Stimulated activated CD4-positive, alpha-beta T cell treated with anti-CD3 and anti-CD28 coated beads, Interleukin-1b, Interleukin-23, amount 100 ng/mL, for 48 hours (primary cell): ENCODE results near the gene ZFAND3.

Source experiments
- DNase-seq: peaks from one replicate; pipeline ENCODE4 v3.0.0-alpha.2; 2020

Gene ZFAND3

DNA sequence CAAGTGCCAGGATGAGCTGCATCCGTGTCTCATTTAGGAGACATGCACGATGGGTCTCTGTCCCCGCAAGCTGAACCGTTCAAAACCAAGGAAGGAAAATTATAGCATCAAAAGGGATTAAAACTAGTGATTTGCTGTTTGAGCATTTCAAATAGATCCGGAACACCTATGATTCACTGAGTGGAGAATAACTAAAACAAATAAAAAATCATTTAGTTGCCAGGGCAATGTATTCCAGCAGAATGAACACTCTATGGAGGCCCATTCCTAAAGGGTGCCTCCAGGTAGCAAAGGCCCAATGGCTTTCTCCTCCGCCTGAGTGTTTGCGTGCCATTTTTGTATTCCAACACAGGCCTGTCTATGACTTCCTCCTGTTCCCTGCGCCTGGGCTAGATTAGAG lies 354.8 kb downstream of the ZFAND3 start:
- DNase-seq = no peak

DNA sequence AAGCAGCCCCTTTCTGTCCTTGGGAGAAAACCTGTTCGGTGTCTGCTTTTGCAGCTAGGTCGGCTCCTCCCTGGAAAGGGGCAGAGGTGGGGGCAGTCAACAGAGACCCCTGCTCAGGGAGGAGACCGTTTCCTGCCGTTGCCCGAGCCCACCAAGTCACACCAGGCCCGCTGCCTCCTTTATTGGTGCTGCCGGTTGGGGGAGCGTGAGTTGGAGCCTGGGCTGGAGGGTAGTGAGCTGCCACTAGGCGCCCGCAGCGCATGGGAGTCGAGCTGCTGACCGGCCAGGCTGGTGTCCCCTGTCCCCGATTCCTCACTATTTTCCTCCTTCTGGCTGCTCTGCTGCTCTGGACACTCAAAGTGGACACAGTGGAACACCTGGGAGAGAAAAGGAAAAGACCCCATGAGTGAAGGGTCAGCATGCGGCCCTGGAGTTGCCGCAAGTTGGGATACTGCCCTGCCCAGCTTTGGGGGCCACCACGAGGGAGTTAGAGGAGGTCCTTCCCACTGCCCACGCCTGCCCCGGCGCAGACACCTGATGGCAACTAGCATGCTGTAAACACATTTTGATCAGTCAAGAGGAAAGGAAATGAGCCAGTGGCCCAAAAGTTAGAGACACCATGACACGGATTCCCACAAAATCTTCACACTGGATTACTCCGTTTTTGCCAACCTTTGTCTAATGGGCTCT lies 355.4 kb downstream of the ZFAND3 start:
- DNase-seq = no peak

DNA sequence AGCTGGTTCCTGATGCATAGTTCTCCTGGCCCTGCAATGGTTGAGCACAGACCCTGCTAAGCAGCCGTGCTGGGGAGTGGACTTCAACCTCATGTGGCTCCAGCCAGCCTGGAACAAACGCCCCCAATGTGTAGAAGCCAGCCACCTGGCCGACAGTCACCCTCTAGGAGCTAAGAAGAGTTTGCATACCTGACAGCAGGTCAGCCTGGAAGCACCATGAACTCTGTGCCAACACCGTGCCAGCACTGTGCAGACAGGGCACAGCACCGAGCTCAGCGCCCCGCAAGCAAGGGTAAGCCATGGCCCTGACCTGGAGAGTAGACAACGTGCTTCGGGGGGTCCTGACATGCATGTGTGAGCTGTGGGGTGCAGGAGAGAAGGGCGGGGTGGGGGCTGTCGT lies 356.3 kb downstream of the ZFAND3 start:
- DNase-seq = no peak

DNA sequence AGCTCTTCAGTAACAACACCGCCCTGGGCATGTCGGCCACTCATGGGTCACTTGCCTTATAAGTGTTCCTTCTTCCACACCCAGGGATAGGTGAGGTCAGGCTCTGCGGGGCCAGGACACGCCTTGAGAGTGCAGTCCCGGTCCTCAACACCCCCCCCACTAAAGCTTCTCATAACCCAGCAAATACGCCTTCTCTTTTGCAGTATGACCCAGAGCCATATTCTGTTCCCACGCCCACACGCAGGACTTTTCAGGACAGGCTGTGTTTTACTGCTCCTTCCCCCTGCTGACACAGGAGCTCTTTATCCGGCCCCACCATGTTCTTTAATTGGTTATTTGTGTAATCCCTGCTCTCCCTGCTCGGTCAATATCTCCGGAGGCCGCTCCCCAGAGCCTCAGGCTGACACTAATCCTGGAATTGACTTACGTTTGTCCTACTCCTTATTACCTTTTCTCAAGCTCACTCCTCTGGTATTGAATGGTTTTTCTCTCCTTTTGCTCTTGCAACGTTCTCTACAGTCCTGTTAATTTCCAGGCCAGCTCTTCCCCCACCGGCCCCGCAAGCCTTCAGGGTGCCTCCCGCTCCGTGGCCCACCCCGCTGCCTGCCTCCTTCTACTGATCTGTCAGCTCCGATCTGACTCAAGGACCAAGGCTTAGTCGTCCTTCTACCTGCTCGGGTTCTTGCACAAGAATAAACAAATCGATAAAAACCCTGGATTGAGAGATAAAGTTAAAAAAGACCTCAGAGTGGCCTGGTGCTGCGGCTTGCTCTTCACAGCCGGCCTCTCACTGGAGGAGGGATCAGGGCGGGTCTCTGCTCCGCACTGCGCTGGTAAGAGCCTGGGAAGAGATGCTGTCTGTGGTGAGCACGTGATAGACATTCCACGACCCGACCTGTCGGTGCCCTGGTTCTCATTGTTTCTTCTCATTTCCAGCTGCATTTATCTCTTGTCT lies 357.5 kb downstream of the ZFAND3 start:
- no peak for DNase-seq

DNA sequence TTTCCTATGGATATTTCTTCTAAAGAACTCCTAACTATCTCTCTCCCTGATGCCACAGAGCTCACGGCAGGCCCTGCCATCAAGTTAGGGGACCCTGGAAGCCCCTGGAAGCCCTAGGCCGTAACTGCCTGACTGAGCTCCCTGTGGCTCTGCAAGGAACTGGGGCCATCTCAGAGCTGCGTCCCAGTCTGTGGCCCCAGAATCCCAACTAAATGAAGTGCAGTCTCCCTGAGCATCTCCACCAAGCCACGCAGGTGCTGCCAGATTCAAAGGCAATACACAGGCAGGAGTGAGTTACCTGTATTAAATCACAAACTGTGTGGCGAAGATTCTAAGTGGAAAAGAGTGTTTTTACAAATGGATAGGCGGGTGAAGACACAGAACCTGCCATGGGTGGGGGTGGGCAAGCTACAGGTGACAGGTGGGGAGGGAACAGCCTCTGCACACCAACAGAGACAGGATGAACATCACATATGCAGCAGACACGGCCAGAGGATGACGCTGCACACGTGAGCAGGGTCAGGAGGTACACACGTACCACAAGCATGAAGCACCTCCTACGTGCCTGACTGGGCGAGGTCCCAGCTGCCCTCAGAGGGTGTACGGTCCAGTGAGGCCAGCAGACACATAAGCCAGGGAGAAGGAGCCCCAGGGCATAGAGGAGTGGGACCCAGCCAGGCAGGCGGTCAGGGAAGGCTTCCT lies 358.5 kb downstream of the ZFAND3 start:
- DNase-seq = no peak

DNA sequence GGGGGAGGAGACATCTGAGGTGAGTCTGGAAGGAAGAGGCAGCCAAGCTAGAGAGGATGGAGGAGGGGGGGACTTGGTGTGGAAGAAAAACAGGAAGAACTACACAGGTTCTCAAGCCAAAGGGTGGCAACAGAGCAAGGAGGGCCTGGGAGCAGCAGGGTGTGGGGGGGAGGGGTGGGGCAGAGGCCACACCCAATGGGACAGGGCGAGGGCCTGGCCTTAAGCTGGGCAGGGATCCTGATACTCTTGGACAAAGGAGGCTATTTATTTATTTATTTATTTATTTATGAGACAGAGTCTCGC lies 359.0 kb downstream of the ZFAND3 start:
- DNase-seq = no peak

DNA sequence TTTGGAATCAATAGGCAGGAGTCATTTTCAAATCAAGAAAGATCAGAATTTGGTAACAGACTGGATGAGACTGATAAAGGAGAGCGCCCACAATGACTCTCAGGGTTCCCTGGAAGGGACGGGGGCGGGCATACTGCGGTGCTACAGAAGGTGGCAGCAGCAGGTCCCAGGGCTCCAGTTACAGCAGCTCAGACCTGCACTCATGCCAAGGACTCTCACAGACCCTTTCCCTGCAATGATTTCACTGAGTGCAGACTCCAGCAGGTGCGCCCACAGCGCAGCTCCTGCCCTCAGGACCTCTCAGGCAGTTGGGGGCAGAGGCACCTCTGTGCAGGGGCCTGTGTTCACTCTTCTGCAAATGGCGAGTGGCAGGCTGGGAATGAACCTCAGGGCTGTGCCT lies 359.8 kb downstream of the ZFAND3 start:
- DNase-seq = no peak

DNA sequence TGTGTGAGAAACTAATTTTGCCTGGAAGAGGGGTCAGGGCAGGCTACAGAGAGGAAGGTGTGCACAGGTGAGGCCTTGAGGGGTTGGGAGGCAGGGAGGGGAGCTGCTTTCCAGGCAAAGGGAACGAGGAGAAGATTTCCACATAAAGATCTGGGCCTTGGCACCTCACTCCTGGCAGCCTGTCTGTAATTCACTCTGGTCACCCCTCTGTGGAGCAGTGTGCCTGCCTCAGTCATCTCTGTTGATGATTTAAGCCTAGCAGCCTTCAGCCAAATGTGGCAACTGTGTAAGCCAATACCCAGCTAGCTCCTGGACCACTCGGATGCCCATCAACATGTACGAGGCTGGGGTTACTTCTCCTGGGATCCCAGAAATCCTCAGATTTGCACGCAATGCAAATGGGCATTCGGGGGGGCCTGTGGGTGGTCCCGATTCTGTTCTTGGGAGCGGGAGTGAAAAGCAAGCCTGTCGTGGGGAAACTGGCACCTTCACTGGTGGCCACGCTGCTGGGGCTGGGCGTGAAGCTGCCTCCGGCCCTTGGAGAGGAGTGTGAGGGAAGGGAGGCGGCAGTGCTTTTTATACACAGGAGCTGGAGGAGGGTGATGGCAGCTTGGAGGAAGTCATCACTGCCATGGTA lies 360.4 kb downstream of the ZFAND3 start:
- no peak for DNase-seq

DNA sequence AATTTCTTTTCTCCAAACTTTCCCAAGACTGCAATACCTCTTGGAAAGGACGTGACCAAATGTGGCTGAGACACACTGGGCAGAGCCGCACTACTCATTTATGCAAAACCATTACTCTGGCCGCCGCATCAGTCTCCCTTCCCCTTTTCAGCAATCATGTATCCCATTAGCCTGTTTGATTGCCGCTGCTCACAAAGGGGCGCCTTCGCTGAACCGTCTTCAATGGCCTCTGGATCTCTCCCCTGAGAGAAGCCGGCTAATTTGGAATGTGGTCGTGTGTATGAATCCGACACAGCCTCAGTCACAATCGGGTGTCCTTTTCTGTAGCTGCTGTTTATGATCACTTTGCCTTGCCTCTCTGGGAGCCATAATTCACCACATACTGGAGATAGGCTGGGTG lies 361.1 kb downstream of the ZFAND3 start:
- no peak for DNase-seq

DNA sequence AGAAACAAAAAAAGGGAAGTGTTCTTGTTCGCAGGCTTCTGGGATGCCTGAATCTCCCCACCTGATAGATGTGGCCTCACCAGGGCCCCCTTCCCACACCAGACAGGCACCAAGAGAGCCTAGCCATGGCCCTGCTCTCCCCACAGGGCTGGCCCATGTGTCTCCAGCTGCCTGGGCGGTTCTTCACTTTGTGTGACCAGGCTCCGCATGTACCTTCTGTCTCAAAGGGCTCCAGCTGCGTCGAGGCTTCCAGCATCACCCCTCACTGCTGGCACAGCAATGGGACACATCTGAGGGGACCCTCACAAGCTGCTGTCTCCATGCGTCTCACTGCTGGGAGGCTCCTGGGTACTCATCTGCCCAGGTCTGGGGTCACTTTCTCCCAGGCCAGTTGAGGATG lies 362.9 kb downstream of the ZFAND3 start:
- no peak for DNase-seq

DNA sequence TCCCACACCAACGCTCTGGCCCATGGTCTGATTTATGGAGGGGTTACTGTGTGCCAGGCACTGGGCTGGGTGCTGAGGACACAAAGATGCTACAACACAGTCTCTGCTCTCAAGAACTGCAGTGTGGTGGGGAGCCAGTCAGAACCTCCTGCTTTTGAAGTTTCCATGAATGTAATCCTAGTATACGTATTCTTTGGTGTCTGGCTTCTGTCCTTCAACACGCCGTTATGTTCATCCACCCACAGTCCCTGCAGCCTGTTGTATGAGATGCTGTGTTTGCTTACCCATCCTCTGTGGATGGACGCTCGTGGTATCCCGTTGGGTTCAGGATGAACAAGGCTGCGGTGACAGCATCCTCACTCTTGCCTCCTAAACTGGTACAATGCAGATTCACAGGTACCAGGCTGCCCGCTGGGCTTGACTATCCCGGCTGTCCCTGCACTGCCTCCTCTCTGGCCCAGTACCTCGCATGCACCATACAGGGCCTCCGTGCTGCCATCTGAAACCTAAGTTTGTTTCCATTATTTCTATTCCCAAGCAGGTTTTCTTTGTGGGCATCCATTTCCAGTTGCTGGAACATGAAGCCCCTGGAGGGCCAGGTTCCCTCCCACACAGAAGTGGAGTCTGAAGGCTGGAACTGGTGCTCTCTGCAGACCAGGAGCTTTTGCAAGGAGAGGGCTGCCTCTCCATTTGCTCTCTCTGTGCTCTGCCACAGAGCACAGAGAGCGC lies 364.5 kb downstream of the ZFAND3 start:
- DNase-seq = no peak

DNA sequence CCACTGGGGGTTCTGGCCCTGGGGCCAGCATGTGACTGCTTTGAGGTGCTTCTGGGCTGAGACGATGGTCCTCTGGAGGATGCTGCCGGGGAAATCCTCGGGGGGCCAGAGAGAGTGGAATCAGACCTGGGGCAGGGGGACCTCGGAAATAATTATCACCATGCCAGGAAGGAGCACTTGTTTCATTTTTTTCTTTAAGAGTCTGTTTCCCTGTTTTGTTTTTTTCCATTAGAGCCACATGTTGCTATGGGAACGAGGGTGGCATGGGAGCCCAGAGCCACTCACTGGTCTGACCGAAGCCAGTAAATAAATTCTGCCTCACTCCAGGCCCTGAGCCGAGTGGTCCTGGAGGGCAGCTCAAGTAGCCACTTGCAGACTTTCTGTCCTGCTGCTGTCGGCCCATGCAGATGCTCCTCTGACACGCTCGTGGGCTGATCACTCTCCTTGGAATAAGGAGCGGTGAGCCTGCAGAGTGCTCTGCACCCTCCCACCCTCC lies 365.1 kb downstream of the ZFAND3 start:
- no peak for DNase-seq

DNA sequence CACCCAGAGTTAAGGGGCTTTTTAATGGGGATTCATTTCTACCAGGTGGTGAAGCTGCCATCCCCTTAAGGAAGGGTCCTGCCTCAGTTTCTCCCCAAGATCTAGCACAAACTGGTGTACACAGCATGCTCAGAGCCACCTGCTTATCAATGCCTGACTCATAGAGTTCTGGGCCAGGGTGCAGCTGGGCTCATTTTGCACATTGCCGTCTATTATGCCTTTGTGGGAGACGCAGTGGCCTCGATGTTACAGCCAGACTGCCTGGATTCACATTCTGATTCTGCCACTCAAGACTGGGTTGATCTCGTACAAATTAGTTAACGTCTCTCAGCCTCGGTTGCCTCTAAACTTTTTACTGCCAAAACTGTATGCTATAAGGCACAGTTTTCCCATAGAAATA lies 365.7 kb downstream of the ZFAND3 start:
- no peak for DNase-seq

DNA sequence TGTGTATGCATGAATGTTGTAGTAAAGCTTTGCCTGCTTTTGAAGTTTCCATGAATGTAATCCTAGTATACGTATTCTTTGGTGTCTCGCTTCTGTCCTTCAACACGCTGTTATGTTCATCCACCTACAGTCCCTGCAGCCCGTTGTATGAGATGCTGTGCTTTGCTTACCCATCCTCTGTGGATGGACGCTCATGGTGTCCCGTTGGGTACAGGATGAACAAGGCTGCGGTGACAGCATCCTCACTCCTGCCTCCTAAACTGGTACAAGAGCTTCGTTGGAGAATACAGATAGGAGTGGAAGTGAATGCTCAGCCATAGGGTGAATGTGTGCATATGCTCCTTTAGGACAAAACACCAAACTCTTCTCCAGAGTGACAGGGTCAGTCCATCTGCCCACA lies 366.2 kb downstream of the ZFAND3 start:
- no peak for DNase-seq

DNA sequence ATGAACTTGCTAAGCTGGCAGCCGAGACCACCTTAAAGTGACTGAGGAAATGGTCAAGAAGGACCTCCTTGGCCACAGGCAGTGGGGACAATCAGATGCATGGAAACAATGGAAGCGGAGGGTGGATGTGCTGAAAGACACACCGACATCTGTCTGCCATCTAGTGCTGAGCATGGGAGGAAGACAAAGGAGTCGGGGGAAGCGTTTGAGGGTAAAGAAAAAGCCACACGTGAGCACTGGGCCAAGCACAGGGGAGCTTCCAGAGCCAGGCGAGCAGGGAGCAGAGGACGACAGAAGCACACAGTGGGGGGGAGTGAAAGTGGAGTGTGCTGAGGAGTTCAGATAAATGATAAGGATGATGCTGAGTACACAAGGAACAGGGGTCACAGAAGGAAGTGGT lies 367.8 kb downstream of the ZFAND3 start:
- DNase-seq = no peak

DNA sequence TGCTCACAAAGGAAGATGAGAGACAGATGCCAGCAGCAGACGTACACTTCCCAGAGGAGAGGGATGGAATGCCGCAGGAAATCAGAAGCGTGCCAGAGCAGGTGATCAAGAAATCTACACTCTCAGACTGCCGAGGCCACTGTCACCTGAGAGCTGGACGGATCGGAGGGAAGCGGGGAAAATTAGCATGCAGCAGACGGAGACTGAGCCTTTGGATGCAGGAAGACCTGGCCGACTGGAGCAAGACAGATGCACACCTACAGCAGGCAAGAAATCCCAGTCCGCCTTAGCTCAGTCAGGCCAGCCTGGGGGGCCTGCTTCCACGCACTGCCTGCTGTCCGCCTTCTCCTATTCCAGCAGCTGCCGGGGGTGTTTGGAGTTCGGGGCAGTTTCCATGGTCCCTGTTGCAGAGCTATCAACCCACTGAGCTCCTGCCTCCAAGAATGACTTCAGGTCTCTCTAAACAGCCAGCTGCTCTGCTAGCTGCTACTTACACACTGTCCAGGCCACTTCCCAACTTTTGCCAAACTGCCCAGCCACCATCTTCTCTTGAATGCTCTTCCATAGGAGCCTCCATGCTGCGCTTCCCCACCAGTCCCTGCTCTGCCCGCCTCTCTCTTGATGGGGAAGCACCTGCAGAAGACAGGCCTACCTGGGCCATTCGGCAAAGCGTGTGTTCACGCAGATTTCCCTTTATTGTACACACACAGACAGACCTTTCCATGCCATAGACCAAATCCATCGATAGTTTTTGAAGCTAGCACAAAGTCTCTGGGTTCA lies 368.5 kb downstream of the ZFAND3 start:
- DNase-seq = no peak

DNA sequence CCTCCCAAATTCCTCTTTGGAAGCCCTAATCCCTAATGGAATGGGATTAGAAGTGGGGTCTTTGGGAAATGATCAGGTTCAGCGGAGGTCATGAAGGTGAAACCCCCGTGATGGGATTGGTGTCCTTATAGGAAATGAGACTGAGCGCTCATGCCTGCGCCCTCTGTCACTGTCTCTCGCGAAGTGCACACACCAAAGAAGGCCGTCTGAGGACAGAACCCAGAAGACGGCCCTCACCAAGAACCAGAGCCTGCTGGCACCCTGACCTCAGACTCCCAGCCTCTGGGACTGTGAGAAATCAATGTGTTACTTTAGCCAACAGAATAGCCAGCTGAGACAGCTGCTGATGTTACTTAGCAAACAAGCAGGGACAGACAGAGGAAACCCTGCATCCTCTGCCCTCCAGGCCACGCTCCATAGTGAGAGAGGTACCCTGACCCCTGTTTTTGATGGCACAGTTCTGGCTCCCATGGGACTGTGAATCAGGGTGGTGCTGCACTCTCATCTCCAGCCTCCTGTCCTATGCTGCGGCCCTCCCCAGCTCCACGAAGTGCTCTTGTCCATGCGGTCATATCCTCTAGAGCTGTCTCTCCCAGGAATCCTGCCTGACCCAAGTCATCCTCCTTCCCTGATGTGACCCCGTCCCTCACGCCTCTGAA lies 369.3 kb downstream of the ZFAND3 start:
- no peak for DNase-seq

DNA sequence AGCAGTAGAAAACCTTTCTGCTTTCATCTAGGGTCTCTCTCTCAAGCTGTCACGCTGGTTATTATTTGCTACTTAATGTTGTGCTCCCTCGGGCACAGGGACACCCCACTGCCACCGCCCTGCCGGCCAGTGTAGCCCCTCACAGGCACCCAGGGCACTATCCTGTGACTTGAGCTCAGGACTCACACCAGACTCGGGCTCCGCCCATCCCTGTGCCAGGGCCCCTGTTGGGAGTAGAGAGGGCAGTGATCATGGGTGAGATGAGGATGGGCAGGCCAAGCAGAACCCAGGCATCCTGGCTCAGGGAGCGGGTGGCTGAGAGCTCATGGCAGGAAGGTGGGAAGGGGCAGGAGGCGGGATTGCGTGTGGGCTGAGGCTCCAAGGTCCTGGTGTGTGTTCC lies 371.9 kb downstream of the ZFAND3 start:
- DNase-seq = no peak

DNA sequence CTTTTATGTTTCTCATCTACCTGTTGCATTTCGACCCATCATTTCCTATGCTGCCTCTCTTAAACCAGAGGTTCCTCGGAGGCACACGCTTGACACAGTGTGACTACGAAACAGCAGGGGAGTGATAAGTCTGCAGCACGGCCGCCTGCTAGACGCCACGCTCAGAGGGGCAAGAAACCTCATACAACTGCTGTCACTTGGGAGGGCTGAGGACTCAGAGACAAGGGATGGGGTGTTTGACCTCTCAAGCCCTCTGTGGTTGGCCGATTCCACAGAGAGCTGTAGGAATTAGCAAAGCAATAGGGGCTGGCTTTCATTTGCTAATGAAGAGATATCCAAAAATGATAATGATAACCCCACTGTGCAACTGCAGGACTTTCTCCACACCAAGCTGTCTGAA lies 372.5 kb downstream of the ZFAND3 start:
- no peak for DNase-seq

DNA sequence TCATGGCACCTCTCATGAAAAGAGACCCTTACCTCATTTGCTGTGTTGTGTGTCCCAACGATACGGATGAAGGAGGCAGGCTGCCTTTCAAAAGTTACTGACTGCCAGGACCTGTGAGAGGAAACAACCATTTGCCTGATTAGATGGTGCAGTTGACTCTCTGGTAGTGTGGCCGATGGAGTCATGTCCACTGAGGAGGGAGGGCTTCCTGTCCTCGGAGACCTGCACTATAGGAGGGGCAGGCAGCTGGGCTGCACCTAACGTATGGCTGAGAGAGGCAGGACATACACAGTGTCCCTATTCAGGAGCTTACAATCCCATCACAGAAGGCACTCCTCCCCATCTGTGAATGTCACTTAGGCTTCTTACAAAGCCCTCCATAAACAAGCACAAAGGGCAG lies 373.0 kb downstream of the ZFAND3 start:
- no peak for DNase-seq

DNA sequence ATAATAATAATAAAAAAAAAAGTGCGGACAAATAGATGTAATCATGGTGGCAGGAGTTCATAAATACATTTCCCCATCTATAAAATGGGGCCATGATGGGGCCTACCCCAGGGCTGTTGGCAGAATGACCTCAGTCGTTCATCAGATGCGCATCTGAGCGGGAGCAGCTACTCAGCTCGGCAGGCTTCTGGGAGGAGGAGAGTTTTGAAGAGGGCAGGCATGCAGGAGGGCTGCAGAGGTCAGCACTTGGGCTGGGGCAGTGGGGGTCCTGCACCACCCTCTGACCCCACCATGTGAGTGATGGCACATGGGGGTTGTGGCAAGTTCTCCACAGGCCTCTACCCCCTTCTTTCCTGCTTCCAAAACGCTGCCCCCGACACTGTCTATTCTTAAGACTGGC lies 373.5 kb downstream of the ZFAND3 start:
- DNase-seq = no peak
